ENCODE data around the gene MED15. TPM values are rescaled to one million over a fixed set of nuclear protein-coding genes. Genes with fewer than 3 reads are reported as not detected.
A peak's percentile ranks its signal among the peaks of the same experiment; 100 is the strongest.

Gene MED15, protein sequence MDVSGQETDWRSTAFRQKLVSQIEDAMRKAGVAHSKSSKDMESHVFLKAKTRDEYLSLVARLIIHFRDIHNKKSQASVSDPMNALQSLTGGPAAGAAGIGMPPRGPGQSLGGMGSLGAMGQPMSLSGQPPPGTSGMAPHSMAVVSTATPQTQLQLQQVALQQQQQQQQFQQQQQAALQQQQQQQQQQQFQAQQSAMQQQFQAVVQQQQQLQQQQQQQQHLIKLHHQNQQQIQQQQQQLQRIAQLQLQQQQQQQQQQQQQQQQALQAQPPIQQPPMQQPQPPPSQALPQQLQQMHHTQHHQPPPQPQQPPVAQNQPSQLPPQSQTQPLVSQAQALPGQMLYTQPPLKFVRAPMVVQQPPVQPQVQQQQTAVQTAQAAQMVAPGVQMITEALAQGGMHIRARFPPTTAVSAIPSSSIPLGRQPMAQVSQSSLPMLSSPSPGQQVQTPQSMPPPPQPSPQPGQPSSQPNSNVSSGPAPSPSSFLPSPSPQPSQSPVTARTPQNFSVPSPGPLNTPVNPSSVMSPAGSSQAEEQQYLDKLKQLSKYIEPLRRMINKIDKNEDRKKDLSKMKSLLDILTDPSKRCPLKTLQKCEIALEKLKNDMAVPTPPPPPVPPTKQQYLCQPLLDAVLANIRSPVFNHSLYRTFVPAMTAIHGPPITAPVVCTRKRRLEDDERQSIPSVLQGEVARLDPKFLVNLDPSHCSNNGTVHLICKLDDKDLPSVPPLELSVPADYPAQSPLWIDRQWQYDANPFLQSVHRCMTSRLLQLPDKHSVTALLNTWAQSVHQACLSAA
- total RNA-seq: 100 to 1,000 TPM; 141 to 182 TPM

DNA sequence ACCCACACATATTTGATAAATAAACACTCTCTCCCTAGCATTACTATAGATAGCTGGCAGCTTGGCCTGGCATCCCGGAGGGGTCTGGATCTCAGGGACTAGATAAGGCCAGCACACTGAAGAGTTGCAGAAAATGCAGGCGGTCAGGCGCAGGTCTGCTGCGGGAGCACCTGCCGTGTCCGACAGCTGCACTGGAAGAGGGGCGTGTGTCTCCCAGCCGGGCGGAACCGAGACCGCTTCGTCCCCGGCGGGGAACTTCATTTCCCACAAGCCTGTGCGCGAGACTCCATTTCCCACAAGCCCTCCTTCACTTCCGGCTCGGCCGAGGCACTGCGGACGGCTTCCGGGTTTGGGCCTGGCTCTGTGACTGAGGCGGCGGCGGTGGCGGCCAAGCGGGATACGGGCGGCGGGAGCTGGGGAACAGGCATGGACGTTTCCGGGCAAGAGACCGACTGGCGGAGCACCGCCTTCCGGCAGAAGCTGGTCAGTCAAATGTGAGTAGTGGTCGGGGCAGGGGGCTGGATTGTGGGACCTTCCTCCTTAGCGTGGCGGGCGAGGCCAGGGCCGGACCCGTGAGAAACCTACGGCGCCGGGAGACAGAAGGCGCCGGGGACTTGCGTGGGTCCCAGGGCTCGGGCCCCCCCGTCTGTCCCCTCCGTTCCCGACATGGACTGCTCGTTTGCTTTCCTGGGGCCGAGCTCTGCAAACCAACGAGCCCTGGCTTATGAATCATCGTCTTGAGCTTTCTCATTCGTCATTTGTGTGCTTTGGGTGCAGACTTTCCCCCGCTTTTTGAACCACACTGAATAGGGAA is at the start of gene MED15:
MED15 (plus strand) TSS at position 358 of the 814 bp plus-strand sequence; CDS start at position 427, 69 bp downstream.
- H3K27ac Mint-ChIP-seq: peak within 1 kb of the TSS; percentile 97
- CTCF ChIA-PET: interaction anchor here (0.7 to 1.9 kb wide), 6 partner anchors 8 to 234 kb away, joined by 3 to 9 read pairs (median 4); no protein-coding TSS in a partner anchor
- no peaks in the 10 kb centered on the region for H3K9me3 Mint-ChIP-seq
- no peaks in the 10 kb centered on the region for H3K27me3 Mint-ChIP-seq
- peaks cover 49% of the 10 kb centered on the region for H3K4me1 Mint-ChIP-seq
- POLR2A ChIA-PET: interaction anchor here (1.0 kb wide), 1 partner anchor 45 kb away, joined by 3 read pairs; no protein-coding TSS in a partner anchor
- H3K36me3 Mint-ChIP-seq (ENCODE audit: low read depth): peaks cover 40% of the 10 kb centered on the region
- DNase-seq: peak; percentile 94
- peak within 1 kb of the TSS; percentile 99 for H3K4me3 Mint-ChIP-seq

- H3K27ac Mint-ChIP-seq: no peak overlapping the region
- H3K9me3 Mint-ChIP-seq: no peaks in the 10 kb centered on the region
- peaks cover 42% of the 10 kb centered on the region for H3K4me1 Mint-ChIP-seq
- POLR2A ChIA-PET: no interaction called here
- CTCF ChIA-PET: interaction anchor here (1.0 kb wide), 1 partner anchor 9 kb away, joined by 4 read pairs; no protein-coding TSS in a partner anchor
- H3K27me3 Mint-ChIP-seq: no peaks in the 10 kb centered on the region
- H3K36me3 Mint-ChIP-seq (ENCODE audit: low read depth): peaks cover 52% of the 10 kb centered on the region
- no peak overlapping the region for H3K4me3 Mint-ChIP-seq
- DNase-seq: no peak
Measured at GRCh38 chr22:20458530-20459151, 48.8 kb upstream of the MED15 start.

GRCh38 chr22:20459152-20459542 is 48.3 kb upstream of the MED15 start:
- Mint-ChIP-seq H3K9me3 (no peaks in the 10 kb centered on the region), H3K27ac (no peak overlapping the region), H3K36me3 (ENCODE audit: low read depth) (peaks cover 57% of the 10 kb centered on the region), H3K4me1 (peaks cover 47% of the 10 kb centered on the region), H3K27me3 (no peaks in the 10 kb centered on the region), H3K4me3 (no peak overlapping the region)
- no peak for DNase-seq
- ChIA-PET CTCF (interaction anchor here (1.0 kb wide), 1 partner anchor 9 kb away, joined by 4 read pairs; no protein-coding TSS in a partner anchor), POLR2A (no interaction called here)

- Mint-ChIP-seq H3K9me3 (no peaks in the 10 kb centered on the region), H3K4me3 (no peak overlapping the region), H3K36me3 (ENCODE audit: low read depth) (peaks cover 62% of the 10 kb centered on the region), H3K27me3 (no peaks in the 10 kb centered on the region), H3K27ac (peak overlapping the region; percentile 26), H3K4me1 (peaks cover 53% of the 10 kb centered on the region)
- no peak for DNase-seq
- ChIA-PET CTCF (no interaction called here), POLR2A (no interaction called here)
Measured at GRCh38 chr22:20459862-20460261, 47.5 kb upstream of the MED15 start.

DNA sequence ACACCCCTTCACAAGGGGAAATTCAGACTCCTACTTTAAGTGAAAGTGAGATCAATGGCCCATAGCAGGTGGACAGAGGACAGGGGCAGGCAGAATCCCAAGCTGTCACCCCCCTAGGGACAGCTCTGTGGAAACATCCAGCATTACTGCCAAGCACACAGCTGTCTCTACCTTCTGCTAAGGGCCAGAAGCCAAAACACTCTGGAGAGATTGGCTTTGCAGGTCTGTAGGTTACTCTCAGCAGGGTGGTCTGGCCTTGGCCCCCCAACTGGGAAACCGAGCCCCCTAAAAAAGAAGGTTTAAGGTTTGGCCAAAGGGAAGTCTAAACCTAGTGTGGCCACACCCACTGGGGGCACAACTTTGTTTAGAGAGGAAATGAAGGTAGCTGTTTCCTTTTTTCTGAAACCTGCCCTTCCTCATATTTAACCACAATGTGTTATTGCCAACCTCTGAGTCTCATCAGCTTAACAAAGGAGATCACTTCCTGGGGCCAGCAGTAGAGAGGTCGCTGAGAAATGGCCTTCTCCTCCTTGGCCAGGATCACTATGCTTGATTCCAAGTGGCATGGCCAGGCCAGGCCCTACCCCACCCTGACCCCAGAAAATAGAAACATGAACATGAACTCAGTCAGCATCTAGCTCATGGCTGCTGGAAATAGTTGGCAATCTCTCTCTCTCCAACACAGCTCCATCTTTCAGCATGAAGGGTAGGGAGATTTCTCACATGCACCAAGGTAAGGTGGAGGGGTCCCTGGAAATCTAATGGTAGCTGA is 43.9 kb upstream of the MED15 start:
- ChIA-PET CTCF (interaction anchor here (0.6 to 2.1 kb wide), 7 partner anchors 10 to 106 kb away, joined by 3 to 10 read pairs (median 4); no protein-coding TSS in a partner anchor), POLR2A (interaction anchor here (0.6 to 0.9 kb wide), 3 partner anchors 11 to 32 kb away, joined by 3 to 8 read pairs (median 3); partner anchors contain the start of gene KLHL22)
- DNase-seq: peak; percentile 57
- Mint-ChIP-seq H3K36me3 (ENCODE audit: low read depth) (peaks cover 55% of the 10 kb centered on the region), H3K27ac (peak overlapping the region; percentile 100), H3K27me3 (no peaks in the 10 kb centered on the region), H3K4me1 (peaks cover 60% of the 10 kb centered on the region), H3K4me3 (peak overlapping the region; percentile 59), H3K9me3 (no peaks in the 10 kb centered on the region)

DNA sequence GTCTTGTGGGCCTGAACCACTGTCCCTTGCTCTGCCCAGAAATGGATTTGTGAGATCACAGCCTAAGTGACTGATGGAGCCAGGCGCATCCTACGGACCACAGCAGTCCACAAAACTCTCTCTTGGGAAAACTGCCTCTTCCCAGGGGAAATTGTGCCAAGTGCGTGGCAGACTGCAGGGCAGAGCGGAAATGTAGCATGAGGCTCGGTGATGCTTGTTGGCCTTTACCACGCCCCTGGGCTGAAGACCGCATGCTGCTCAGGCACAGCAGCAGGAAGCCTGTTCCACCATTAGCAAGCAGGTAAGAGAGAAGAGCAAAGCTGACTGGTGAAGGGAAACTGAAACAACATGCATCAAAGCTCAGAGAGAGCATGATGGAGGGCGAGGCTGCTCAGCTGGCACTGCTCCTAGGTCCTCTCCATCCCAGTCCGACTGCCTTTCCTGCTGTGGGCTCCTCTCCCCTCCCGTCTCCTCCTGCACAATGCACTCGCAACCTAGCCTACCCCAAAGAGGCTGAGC is 43.3 kb upstream of the MED15 start:
- Mint-ChIP-seq H3K9me3 (no peaks in the 10 kb centered on the region), H3K4me1 (peaks cover 63% of the 10 kb centered on the region), H3K27ac (peak overlapping the region; percentile 100), H3K4me3 (peak overlapping the region; percentile 59), H3K36me3 (ENCODE audit: low read depth) (peaks cover 57% of the 10 kb centered on the region), H3K27me3 (no peaks in the 10 kb centered on the region)
- POLR2A ChIA-PET: interaction anchor here (0.6 to 0.9 kb wide), 3 partner anchors 10 to 31 kb away, joined by 3 to 8 read pairs (median 3); partner anchors contain the start of gene KLHL22
- peak; percentile 84 for DNase-seq
- CTCF ChIA-PET: interaction anchor here (0.7 to 2.1 kb wide), 7 partner anchors 9 to 105 kb away, joined by 3 to 10 read pairs (median 4); no protein-coding TSS in a partner anchor

- Mint-ChIP-seq H3K9me3 (no peaks in the 10 kb centered on the region), H3K4me3 (peak overlapping the region; percentile 59), H3K27me3 (no peaks in the 10 kb centered on the region), H3K27ac (peak overlapping the region; percentile 100), H3K4me1 (peaks cover 64% of the 10 kb centered on the region), H3K36me3 (ENCODE audit: low read depth) (peaks cover 55% of the 10 kb centered on the region)
- CTCF ChIA-PET: interaction anchor here (0.7 to 2.1 kb wide), 2 partner anchors 8 to 47 kb away, joined by 3 to 10 read pairs; no protein-coding TSS in a partner anchor
- DNase-seq: no peak
- POLR2A ChIA-PET: interaction anchor here (0.6 kb wide), 1 partner anchor 581 kb away, joined by 3 read pairs; no protein-coding TSS in a partner anchor
Measured at GRCh38 chr22:20464912-20465758, 42.3 kb upstream of the MED15 start.

GRCh38 chr22:20465759-20466077 is 41.7 kb upstream of the MED15 start:
- DNase-seq: peak; percentile 34
- Mint-ChIP-seq H3K4me1 (peaks cover 67% of the 10 kb centered on the region), H3K27ac (peak overlapping the region; percentile 100), H3K9me3 (no peaks in the 10 kb centered on the region), H3K4me3 (peak overlapping the region; percentile 40), H3K36me3 (ENCODE audit: low read depth) (peaks cover 57% of the 10 kb centered on the region), H3K27me3 (no peaks in the 10 kb centered on the region)
- CTCF ChIA-PET: no interaction called here
- POLR2A ChIA-PET: no interaction called here

GRCh38 chr22:20466659-20467379 is 40.6 kb upstream of the MED15 start:
- no peaks in the 10 kb centered on the region for H3K9me3 Mint-ChIP-seq
- CTCF ChIA-PET: interaction anchor here (1.0 to 1.5 kb wide), 3 partner anchors 10 to 102 kb away, joined by 3 to 7 read pairs (median 4); no protein-coding TSS in a partner anchor
- peaks cover 63% of the 10 kb centered on the region for H3K36me3 Mint-ChIP-seq (ENCODE audit: low read depth)
- H3K27me3 Mint-ChIP-seq: no peaks in the 10 kb centered on the region
- POLR2A ChIA-PET: no interaction called here
- no peak overlapping the region for H3K27ac Mint-ChIP-seq
- DNase-seq: no peak
- peaks cover 61% of the 10 kb centered on the region for H3K4me1 Mint-ChIP-seq
- no peak overlapping the region for H3K4me3 Mint-ChIP-seq
